NCI-H1048 (cell line): Measurements from ENCODE around the gene PGAP1.

Experiments
- DNase-seq: peaks from one replicate; lab custom pipeline; 2025; lab: John Stamatoyannopoulos, UW

Gene PGAP1

GRCh38 chr2:196926562-196927375, at the start of gene PGAP1:
PGAP1 (minus strand) TSS chr2:196926707; CDS start chr2:196926616, 91 bp downstream.
- peak; percentile 90 for DNase-seq

- no peak for DNase-seq
These were observed 48.5 kb upstream of the PGAP1 start for GRCh38 chr2:196974970-196975369.

- no peak for DNase-seq
These were observed 45.2 kb upstream of the PGAP1 start for GRCh38 chr2:196971574-196972279.

GRCh38 chr2:196970099-196970498, 43.6 kb upstream of the PGAP1 start:
- no peak for DNase-seq

GRCh38 chr2:196968516-196968915, 42.0 kb upstream of the PGAP1 start:
- DNase-seq: no peak

- no peak for DNase-seq
These were observed 41.3 kb upstream of the PGAP1 start for GRCh38 chr2:196967775-196968174.

GRCh38 chr2:196967116-196967515, 40.6 kb upstream of the PGAP1 start:
- no peak for DNase-seq

GRCh38 chr2:196966061-196966460, 39.6 kb upstream of the PGAP1 start:
- DNase-seq: no peak

GRCh38 chr2:196965651-196966050, 39.1 kb upstream of the PGAP1 start:
- DNase-seq: no peak

- DNase-seq: no peak
These were observed 37.5 kb upstream of the PGAP1 start for GRCh38 chr2:196963961-196964360.

- no peak for DNase-seq
These were observed 36.5 kb upstream of the PGAP1 start for GRCh38 chr2:196963043-196963442.

GRCh38 chr2:196962325-196962724, 35.8 kb upstream of the PGAP1 start:
- no peak for DNase-seq

GRCh38 chr2:196961889-196962288, 35.4 kb upstream of the PGAP1 start:
- no peak for DNase-seq

GRCh38 chr2:196959734-196960338, 33.3 kb upstream of the PGAP1 start:
- DNase-seq: no peak

- no peak for DNase-seq
These were observed 32.8 kb upstream of the PGAP1 start for GRCh38 chr2:196959281-196959680.

GRCh38 chr2:196957881-196958525, 31.5 kb upstream of the PGAP1 start:
- no peak for DNase-seq

GRCh38 chr2:196957442-196957841, 30.9 kb upstream of the PGAP1 start:
- DNase-seq: no peak

- DNase-seq: no peak
These were observed 29.6 kb upstream of the PGAP1 start for GRCh38 chr2:196956069-196956468.

- no peak for DNase-seq
These were observed 28.5 kb upstream of the PGAP1 start for GRCh38 chr2:196955036-196955435.

- DNase-seq: no peak
These were observed 27.5 kb upstream of the PGAP1 start for GRCh38 chr2:196954001-196954400.

- DNase-seq: no peak
These were observed 26.4 kb upstream of the PGAP1 start for GRCh38 chr2:196952936-196953335.

- no peak for DNase-seq
These were observed 25.5 kb upstream of the PGAP1 start for GRCh38 chr2:196951973-196952372.
